Ovary (tissue), 9 donors: Measurements from ENCODE around the gene ARHGAP9. TPM values are rescaled to one million over a fixed set of nuclear protein-coding genes. Genes with fewer than 3 reads are reported as not detected.
"Not testable (repeated sequence)": the region's sequence is repeated elsewhere in the genome, so short reads cannot be mapped to it uniquely, and the experiment has no call there.

ENCODE experiments used
- DNase-seq, 5 donors: peaks; one replicate each; pipeline ENCODE4 v3.0.0-alpha.2; 2019 to 2020
- H3K27ac ChIP-seq, 2 donors: fragments of 200-600 bp; one replicate each; pipeline versions ENCODE4 v1.5.1 to v1.8.0; 2019 to 2022
- H3K27me3 ChIP-seq: fragments of 200-600 bp; one replicate; pipeline ENCODE4 v1.8.0; 2022
- H3K36me3 ChIP-seq: fragments of 200-600 bp; sonication (generic); one replicate; pipeline ENCODE4 v1.5.1; 2019
- H3K4me1 ChIP-seq: one replicate; pipeline ENCODE4 v1.8.1; 2013; ENCODE audit warnings: mild to moderate bottlenecking, moderate library complexity; ENCODE audit not compliant: insufficient read depth
- H3K4me3 ChIP-seq: fragments of 200-600 bp; sonication (generic); one replicate; pipeline ENCODE4 v1.5.1; 2017
- H3K9me3 ChIP-seq, 2 donors: fragments of 200-600 bp in 1 of 2; sonication (generic) in 1 of 2; one replicate each; pipeline versions ENCODE4 v1.5.1 to v1.8.1; 2013 to 2019; ENCODE audit warnings: mild to moderate bottlenecking in 1 of 2, moderate library complexity in 1 of 2
- CTCF ChIP-seq, 3 donors: fragments of 450-650 bp in 2 of 3; fragments of 200-600 bp in 1 of 3; IDR thresholded peaks; one replicate each; pipeline versions ENCODE4 v1.5.1 to v1.8.0; 2016 to 2022; ENCODE audit warnings: antibody characterized with exemption in 3 of 3, mild to moderate bottlenecking in 1 of 3
- EP300 ChIP-seq: sonication (generic); formaldehyde crosslinking; IDR thresholded peaks from one replicate; pipeline ENCODE4 v1.6.1; 2017; ENCODE audit warnings: antibody characterized with exemption
- POLR2A ChIP-seq: fragments of 450-650 bp; IDR thresholded peaks from one replicate; pipeline ENCODE4 v1.6.1; 2017; ENCODE audit warnings: antibody characterized with exemption, mild to moderate bottlenecking, moderate library complexity
- WGBS, 3 donors: extraction: QIAGEN DNeasy Blood & Tissue Kit in 1 of 3; methylation state at CpG; one replicate each; pipeline versions ENCODE4 v1.1.5 to v1.1.7; 2013 to 2017; 5-methylcytosine and 5-hydroxymethylcytosine counted together
- intact Hi-C, 4 donors: fragments of 100-400 bp; cut with DNase I; formaldehyde crosslinking; loops; one replicate each; pipeline versions ENCODE4 v1.11.0 to v1.15.1; 2022 to 2023
- polyA plus RNA-seq, 2 donors: library from polyadenylated mRNA; stranded (reverse); fragments of 200-250 nt in 1 of 2; fragments of 350-450 nt in 1 of 2; fragmentation: Illumina TruSeq in 1 of 2; extraction: RNeasy Lipid Tissue Mini Kit (QIAGEN cat#74804) in 1 of 2; gene quantifications; one replicate each; pipeline ENCODE4 v1.2.3, GENCODE V29; 2013 to 2014
- total RNA-seq, 7 donors: library from RNA; depleted of rRNA in 2 of 7; stranded (reverse); fragments of >200 nt in 2 of 7; fragmentation: NEBNext Ultra II Directional in 3 of 7; extraction: Animal tissue kit (Norgen Biotek cat#: 25700) in 3 of 7; gene quantifications; one replicate each; pipeline versions ENCODE4 v1.1.0 to v1.2.4, GENCODE V29; 2016 to 2023
- donor health status: DM: no; HTN: no; CAD: no; lungs with moderate emphysema.
- donor health status: DM: no; HTN: no; CAD: no.
- donor health status: Bipolar disorder and iron deficiency.
- donor health status: DM: yes; HTN: yes; CAD: no.
- donor health status: DM: no; HTN: no; CAD: no.
- donor health status: DM: yes; HTN: yes; CAD: no.

ARHGAP9 gene
- total and polyA plus RNA-seq, 9 donors, result 2.6 to 9.5 (median 4.2) TPM

DNA sequence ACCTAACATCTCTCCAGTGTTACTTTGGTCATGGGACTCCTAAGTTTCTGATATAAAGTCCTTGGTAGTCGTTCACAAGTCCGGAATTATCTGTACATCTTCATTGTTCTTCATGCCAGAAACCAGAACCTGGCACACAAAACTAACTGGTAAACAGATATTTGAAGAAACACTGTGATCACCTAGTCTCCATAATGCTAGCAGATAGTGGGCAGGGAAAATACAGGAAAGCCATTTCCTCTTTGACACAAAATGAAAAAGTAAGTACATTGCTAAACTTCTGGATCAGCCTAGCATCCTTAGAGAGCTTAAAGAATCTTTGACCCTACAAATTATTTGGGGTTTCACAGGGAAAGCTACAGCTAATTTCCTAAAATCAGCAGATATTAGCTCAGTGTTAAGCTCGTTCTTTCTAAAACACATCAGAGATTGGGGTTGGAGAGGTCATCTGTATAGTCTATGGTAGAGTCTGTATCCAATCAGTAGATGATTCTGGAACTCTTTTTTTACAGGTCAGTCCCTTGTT is 35.8 kb upstream of the ARHGAP9 start:
- H3K27ac ChIP-seq, result no peak overlapping the region
- TF ChIP-seq POLR2A (no peak), CTCF (IDR thresholded peaks at IDR 0.05) (no peak), EP300 (no peak)

GRCh38 chr12:57514720-57515407 is 35.2 kb upstream of the ARHGAP9 start:
- WGBS, 3 donors, result 83 to 87% (median 87%) methylated on average over 9 of the region's 9 CpGs
- no peaks in the 10 kb centered on the region for H3K27me3 ChIP-seq
- H3K36me3 ChIP-seq, result no peaks in the 10 kb centered on the region
- no peak overlapping the region for H3K4me3 ChIP-seq
- intact Hi-C loops, result no loop called here
- TF ChIP-seq CTCF (IDR thresholded peaks at IDR 0.05) (no peak), EP300 (no peak), POLR2A (no peak)
- H3K4me1 ChIP-seq, result peaks cover 2% of the 10 kb centered on the region
- H3K27ac ChIP-seq, result no peak overlapping the region
- no peaks in the 10 kb centered on the region for H3K9me3 ChIP-seq
- DNase-seq, result no peak

More for the DNA sequence above, 35.8 kb upstream of the ARHGAP9 start:
- no peak overlapping the region for H3K4me3 ChIP-seq
- no peaks in the 10 kb centered on the region for H3K36me3 ChIP-seq
- peaks cover 2% of the 10 kb centered on the region for H3K4me1 ChIP-seq
- no peaks in the 10 kb centered on the region for H3K27me3 ChIP-seq
- H3K9me3 ChIP-seq, result no peaks in the 10 kb centered on the region
- 62 to 72% (median 63%) methylated on average over 3 of the region's 3 CpGs for WGBS, 3 donors
- intact Hi-C loops, result no loop called here
- DNase-seq, result no peak

GRCh38 chr12:57514246-57514645 is 34.6 kb upstream of the ARHGAP9 start:
- H3K9me3 ChIP-seq, H3K27me3 ChIP-seq, H3K4me1 ChIP-seq, H3K36me3 ChIP-seq, DNase-seq, H3K27ac ChIP-seq, H3K4me3 ChIP-seq, intact Hi-C loops: not testable (repeated sequence)
- WGBS, 3 donors, result 86 to 90% (median 90%) methylated on average over 9 of the region's 9 CpGs

DNA sequence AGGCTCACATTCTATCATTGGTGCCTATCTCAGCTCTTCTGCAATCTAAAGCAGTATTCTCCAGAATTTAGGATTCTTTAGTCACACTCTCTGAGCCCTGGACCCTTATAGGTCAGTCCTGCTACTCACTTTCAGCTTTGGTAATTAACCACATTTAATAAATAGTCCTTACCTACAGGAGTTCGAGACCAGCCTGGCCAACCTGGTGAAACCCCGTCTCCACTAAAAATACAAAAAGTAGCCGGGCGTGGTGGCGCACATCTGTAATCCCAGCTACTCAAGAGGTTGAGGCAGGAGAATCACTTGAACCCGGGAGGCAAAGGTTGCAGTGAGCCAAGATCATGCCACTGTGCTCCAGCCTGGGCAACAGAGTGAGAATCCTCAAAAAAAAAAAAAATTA is 34.0 kb upstream of the ARHGAP9 start:
- DNase-seq, H3K4me3 ChIP-seq, H3K27ac ChIP-seq, H3K9me3 ChIP-seq, H3K27me3 ChIP-seq, intact Hi-C loops, H3K36me3 ChIP-seq, H3K4me1 ChIP-seq: not testable (repeated sequence)
- WGBS, 3 donors, result 93 to 99% (median 95%) methylated on average over 6 of the region's 6 CpGs

DNA sequence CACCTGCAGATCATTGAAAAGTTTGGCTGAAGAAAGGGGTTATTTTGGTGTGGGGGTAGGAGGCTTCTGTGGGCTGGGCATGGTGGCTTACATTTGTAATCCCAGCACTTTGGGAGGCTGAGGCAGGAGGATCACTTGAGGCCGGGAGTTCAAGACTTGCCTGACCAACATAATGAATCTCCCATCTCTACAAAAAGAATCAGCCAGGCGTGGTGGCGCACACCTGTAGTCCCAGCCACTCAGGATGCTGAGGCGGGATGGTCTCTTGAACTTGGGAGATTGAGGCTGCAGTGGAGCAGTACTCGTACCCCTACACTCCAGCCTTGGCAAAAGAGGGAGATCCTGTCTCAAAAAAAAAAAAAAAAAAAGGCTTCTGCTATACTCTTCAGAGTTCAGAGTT is 33.6 kb upstream of the ARHGAP9 start:
- no peak for DNase-seq
- Histone ChIP-seq H3K36me3 (no peaks in the 10 kb centered on the region), H3K27ac (no peak overlapping the region), H3K9me3 (no peaks in the 10 kb centered on the region), H3K4me3 (no peak overlapping the region), H3K27me3 (no peaks in the 10 kb centered on the region), H3K4me1 (no peaks in the 10 kb centered on the region)
- TF ChIP-seq POLR2A (no peak), EP300 (no peak), CTCF (IDR thresholded peaks at IDR 0.05) (no peak)
- intact Hi-C loops, result no loop called here
- WGBS, 3 donors, result 93 to 97% (median 94%) methylated on average over 5 of the region's 5 CpGs
